Keratinocyte (primary cell): ENCODE data around the gene RBM25. TPM values are rescaled to one million over a fixed set of nuclear protein-coding genes. Genes with fewer than 3 reads are reported as not detected.

Source experiments
- DNase-seq: peaks from one replicate; pipeline ENCODE4 v3.0.0-alpha.2; 2011; ENCODE audit warnings: low read depth, missing footprints, low spot score
- FAIRE-seq: peaks from 2 replicates; lab custom pipeline; 2011; peaks lifted over from hg19 to GRCh38; lab: Jason Lieb, UNC
- H2AFZ ChIP-seq: 2 replicates; pipeline ENCODE4 v1.6.0; 2012; ENCODE audit warnings: low read length, control low read depth, inconsistent platforms; ENCODE audit not compliant: control insufficient read depth
- H3K27ac ChIP-seq: 2 replicates; pipeline ENCODE4 v1.5.1; 2011; ENCODE audit warnings: low read length; ENCODE audit not compliant: control insufficient read depth, insufficient read depth
- H3K27me3 ChIP-seq: 3 replicates; pipeline ENCODE4 v1.6.0; 2011; ENCODE audit warnings: low read length; ENCODE audit not compliant: control insufficient read depth, insufficient read depth; ENCODE audit errors: extremely low read depth
- H3K36me3 ChIP-seq, 2 experiments: 2 replicates in 1 of 2; 3 replicates in 1 of 2; pipeline ENCODE4 v1.5.1; 2011; ENCODE audit warnings: low read length in 2 of 2, mild to moderate bottlenecking in 1 of 2; ENCODE audit not compliant: control insufficient read depth in 2 of 2, insufficient read depth in 2 of 2; ENCODE audit errors: extremely low read depth in 1 of 2
- H3K4me1 ChIP-seq: 3 replicates; pipeline ENCODE4 v1.5.1; 2011; ENCODE audit warnings: low read length; ENCODE audit not compliant: control insufficient read depth, insufficient read depth; ENCODE audit errors: extremely low read depth
- H3K4me2 ChIP-seq: 3 replicates; pipeline ENCODE4 v1.6.0; 2011; ENCODE audit warnings: low read depth, low read length; ENCODE audit not compliant: control insufficient read depth, insufficient read depth; ENCODE audit errors: extremely low read depth
- H3K4me3 ChIP-seq, 3 experiments: fragments of 200-600 bp in 1 of 3; sonication (generic) in 1 of 3; 2 replicates in 2 of 3; 3 replicates in 1 of 3; pipeline ENCODE4 v1.5.1; 2011 to 2016; ENCODE audit warnings: low read length in 3 of 3, mild to moderate bottlenecking in 3 of 3, control low read depth in 2 of 3, inconsistent platforms in 1 of 3, low read depth in 1 of 3, mixed read lengths in 1 of 3, mixed run types in 1 of 3, moderate library complexity in 1 of 3; ENCODE audit not compliant: control insufficient read depth in 2 of 3, insufficient read depth in 2 of 3; ENCODE audit errors: extremely low read depth in 1 of 3
- H3K79me2 ChIP-seq: 2 replicates; pipeline ENCODE4 v1.6.0; 2012; ENCODE audit warnings: low read length; ENCODE audit not compliant: control insufficient read depth, insufficient read depth
- H3K9ac ChIP-seq: 3 replicates; pipeline ENCODE4 v1.6.0; 2011; ENCODE audit warnings: low read length; ENCODE audit not compliant: control insufficient read depth, insufficient read depth; ENCODE audit errors: extremely low read depth
- H3K9me1 ChIP-seq: 3 replicates; pipeline ENCODE4 v1.6.0; 2011; ENCODE audit warnings: low read length; ENCODE audit not compliant: control insufficient read depth, insufficient read depth; ENCODE audit errors: extremely low read depth
- H3K9me3 ChIP-seq: 2 replicates; pipeline ENCODE4 v1.5.1; 2012; ENCODE audit warnings: low read depth, low read length; ENCODE audit not compliant: control insufficient read depth
- H4K20me1 ChIP-seq: 3 replicates; pipeline ENCODE4 v1.6.0; 2011; ENCODE audit warnings: low read length; ENCODE audit not compliant: control insufficient read depth, insufficient read depth; ENCODE audit errors: extremely low read depth
- CTCF ChIP-seq, 3 experiments: IDR thresholded peaks in 1 of 3; conservative IDR thresholded peaks in 1 of 3; optimal IDR thresholded peaks in 1 of 3; 2 replicates in 2 of 3; 3 replicates in 1 of 3; pipeline versions ENCODE3 to v1.5.1; 2011; ENCODE audit warnings: low read length in 3 of 3, mild to moderate bottlenecking in 3 of 3, moderate library complexity in 2 of 3, control low read depth in 1 of 3, inconsistent platforms in 1 of 3; ENCODE audit not compliant: insufficient read depth in 2 of 3; ENCODE audit errors: extremely low read depth in 1 of 3
- EZH2 ChIP-seq: IDR thresholded peaks from one replicate; pipeline ENCODE4 v1.6.1; 2012; ENCODE audit warnings: inconsistent platforms, mild to moderate bottlenecking, low read length, moderate library complexity
- dilution Hi-C: fragments of 300-500 bp; cut with MboI; formaldehyde crosslinking; loops from one replicate; pipeline ENCODE4 v1.7.0; 2020; ENCODE audit warnings: low sequenced_read_pairs; ENCODE audit not compliant: extremely low pct_ligation_motif_present
- polyA plus RNA-seq, 5 experiments: library from polyadenylated mRNA; depleted of rRNA in 3 of 5; stranded (reverse) in 3 of 5; stranded (forward) in 1 of 5; unstranded in 1 of 5; fragments of >200 nt; gene quantifications; 1 replicate in 1 of 5; 2 replicates in 3 of 5; 3 replicates in 1 of 5; pipeline versions ENCODE4 v1.2.1 to v1.2.3, GENCODE V29; 2011 to 2012; ENCODE audit warnings: missing spikeins in 2 of 5, low read depth in 1 of 5, low replicate concordance in 1 of 5

The RBM25 gene
- polyA plus RNA-seq, 1 donor (not counting 4 experiments of a cell fraction or from before 2014, with no cell fraction given), result 47.4 TPM

- dilution Hi-C loops, result no loop called here
- Histone ChIP-seq H3K4me2 (no peak overlapping the region), H3K27me3 (no peaks in the 10 kb centered on the region), H3K36me3 (no peaks in the 10 kb centered on the region), H3K9me1 (no peaks in the 10 kb centered on the region), H3K9me3 (no peaks in the 10 kb centered on the region), H2AFZ (no peak overlapping the region), H3K4me3 (no peak overlapping the region), H3K9ac (no peak overlapping the region), H3K4me1 (no peaks in the 10 kb centered on the region), H3K27ac (no peak overlapping the region), H3K79me2 (no peaks in the 10 kb centered on the region), H4K20me1 (no peaks in the 10 kb centered on the region)
- no peak for DNase-seq
- no peak for FAIRE-seq
- no peak for TF ChIP-seq EZH2
- no peak for TF ChIP-seq CTCF (optimal IDR thresholded peaks at IDR 0.05 in 1 of 3, IDR thresholded peaks at IDR 0.05 in 1 of 3, conservative IDR thresholded peaks at IDR 0.05 in 1 of 3; ENCODE audit: extremely low read depth in 1 of 3, insufficient read depth in 2 of 3, low read length in 3 of 3)
Observed at GRCh38 chr14:73047808-73048207, 10.5 kb upstream of the RBM25 start.

GRCh38 chr14:73049428-73049827 is 8.9 kb upstream of the RBM25 start:
- dilution Hi-C loops, result no loop called here

More at GRCh38 chr14:73049428-73049827, 8.9 kb upstream of the RBM25 start:
- Histone ChIP-seq H3K9ac (no peak overlapping the region), H2AFZ (no peak overlapping the region), H3K4me1 (no peaks in the 10 kb centered on the region), H4K20me1 (no peaks in the 10 kb centered on the region), H3K9me1 (no peaks in the 10 kb centered on the region), H3K27ac (no peak overlapping the region), H3K27me3 (no peaks in the 10 kb centered on the region), H3K4me3 (no peak overlapping the region), H3K9me3 (no peaks in the 10 kb centered on the region), H3K4me2 (no peak overlapping the region), H3K79me2 (no peaks in the 10 kb centered on the region), H3K36me3 (no peaks in the 10 kb centered on the region)
- DNase-seq (no peak), FAIRE-seq (no peak)
- TF ChIP-seq EZH2 (no peak), CTCF (optimal IDR thresholded peaks at IDR 0.05 in 1 of 3, IDR thresholded peaks at IDR 0.05 in 1 of 3, conservative IDR thresholded peaks at IDR 0.05 in 1 of 3; ENCODE audit: extremely low read depth in 1 of 3, insufficient read depth in 2 of 3, low read length in 3 of 3) (no peak)
